ENCODE data around the gene SLC25A3. TPM values are rescaled to one million over a fixed set of nuclear protein-coding genes. Genes with fewer than 3 reads are reported as not detected.

SLC25A3 gene
- total and polyA plus RNA-seq, 2 of the 13 experiments (the other 11 are each of a cell fraction or from before 2014, with no cell fraction given) = 292 to 829 TPM

- no peak overlapping the region for H3K4me2 ChIP-seq (ENCODE audit: low read depth, low read length)
- no peak for ATAC-seq
- H3K79me2 ChIP-seq (ENCODE audit: insufficient read depth, low read length) = peaks cover 9% of the 10 kb centered on the region
- peaks cover 3 to 49% of the 10 kb centered on the region in 2 experiments for H3K36me3 ChIP-seq (replicated peaks in 1 of 2; ENCODE audit: control insufficient read depth in 1 of 2, insufficient read depth in 2 of 2, low read length in 2 of 2)
- in situ Hi-C loops (cut with HindIII; ENCODE audit: extremely low pct_ligation_motif_present, low pct_unique_long_range_greater_than_20kb) (no loop called here), intact Hi-C loops (cut with micrococcal nuclease; ENCODE audit: unreplicated experiment) (no loop called here)
- DNase-seq (ENCODE audit: low spot score) = no peak
- no peak for FAIRE-seq
- BruUV-seq (replicated peaks) = no TSS peak
- no peaks in the 10 kb centered on the region for H4K20me1 ChIP-seq (ENCODE audit: insufficient read depth, low read length)
- H3K9ac ChIP-seq (ENCODE audit: insufficient read depth, low read depth, low read length) = no peak overlapping the region
- H2AFZ ChIP-seq (ENCODE audit: low read length) = no peak overlapping the region
- no peaks in the 10 kb centered on the region for H3K9me3 ChIP-seq (ENCODE audit: low read length)
- POLR2A ChIA-PET = no interaction called here
- no peak overlapping the region for H3K27ac ChIP-seq (ENCODE audit: extremely low read length, insufficient read depth, low read length)
- no peaks in the 10 kb centered on the region for H3K4me1 ChIP-seq (ENCODE audit: insufficient read depth, low read length)
- no peaks in the 10 kb centered on the region for H3K27me3 ChIP-seq (ENCODE audit: control insufficient read depth in 1 of 2, insufficient read depth in 2 of 2, low read length in 2 of 2)
- no peak overlapping the region for H3K4me3 ChIP-seq (replicated peaks in 1 of 3; ENCODE audit: insufficient read depth in 1 of 3, low read depth in 2 of 3, low read length in 3 of 3)
- TF ChIP-seq RBM39 (IDR thresholded peaks at IDR 0.05; ENCODE audit: low read depth, low read length, poor library complexity, severe bottlenecking) (no peak), HDAC2 (CRISPR knock-in tag; IDR thresholded peaks at IDR 0.05) (no peak), KLF11 (CRISPR knock-in tag; IDR thresholded peaks at IDR 0.05) (no peak), ZBTB49 (CRISPR knock-in tag; IDR thresholded peaks at IDR 0.05; ENCODE audit: borderline replicate concordance) (no peak), DR1 (CRISPR knock-in tag; IDR thresholded peaks at IDR 0.05) (no peak), SRSF9 (IDR thresholded peaks at IDR 0.05; ENCODE audit: borderline replicate concordance, insufficient read depth, low read depth, low read length, poor library complexity, severe bottlenecking) (no peak), ZNF547 (CRISPR knock-in tag; IDR thresholded peaks at IDR 0.05) (no peak), TBP (CRISPR knock-in tag; IDR thresholded peaks at IDR 0.05) (no peak), TGIF2 (CRISPR knock-in tag; IDR thresholded peaks at IDR 0.05) (no peak), ZNF451 (CRISPR knock-in tag; IDR thresholded peaks at IDR 0.05) (no peak), ZNF549 (CRISPR knock-in tag; IDR thresholded peaks at IDR 0.05) (no peak), TRAFD1 (CRISPR knock-in tag; IDR thresholded peaks at IDR 0.05; ENCODE audit: borderline replicate concordance) (no peak), IKZF1 (IDR thresholded peaks at IDR 0.05) (no peak), CREB1 (IDR thresholded peaks at IDR 0.05) (no peak), CREB1 (CRISPR knock-in tag; IDR thresholded peaks at IDR 0.05) (no peak), SRF (IDR thresholded peaks at IDR 0.05; ENCODE audit: low read depth, low read length) (no peak), NR1H2 (CRISPR knock-in tag; IDR thresholded peaks at IDR 0.05; ENCODE audit: borderline replicate concordance, low read depth) (no peak), JUN (CRISPR knock-in tag; IDR thresholded peaks at IDR 0.05) (no peak), POGK (CRISPR knock-in tag; conservative IDR thresholded peaks at IDR 0.05) (no peak), FOXM1 (CRISPR knock-in tag; IDR thresholded peaks at IDR 0.05) (no peak), MED8 (CRISPR knock-in tag; IDR thresholded peaks at IDR 0.05; ENCODE audit: insufficient replicate concordance) (no peak)
- CTCF ChIA-PET (ENCODE audit: low intra/inter-chr PET ratio, low total read pairs) = no interaction called here
These were observed 49.8 kb upstream of the SLC25A3 start for GRCh38 chr12:98543701-98544100.

Measured in HepG2 (cell line).